HG02938 (cell line): Measurements from ENCODE around the gene CIAO1.
A peak's percentile ranks its signal among the peaks of the same experiment; 100 is the strongest.
"Not testable (repeated sequence)": the region's sequence is repeated elsewhere in the genome, so short reads cannot be mapped to it uniquely, and the experiment has no call there.

Source experiments
- ATAC-seq: cut with Tn5 transposase; IDR thresholded peaks from one replicate; pipeline ENCODE4 v1.9.1; 2021; ENCODE audit warnings: mild to moderate bottlenecking, moderate library complexity; ENCODE audit not compliant: unreplicated experiment

The CIAO1 gene

GRCh38 chr2:96274355-96275056 is 8.5 kb downstream of the CIAO1 start:
- no peak for ATAC-seq

DNA sequence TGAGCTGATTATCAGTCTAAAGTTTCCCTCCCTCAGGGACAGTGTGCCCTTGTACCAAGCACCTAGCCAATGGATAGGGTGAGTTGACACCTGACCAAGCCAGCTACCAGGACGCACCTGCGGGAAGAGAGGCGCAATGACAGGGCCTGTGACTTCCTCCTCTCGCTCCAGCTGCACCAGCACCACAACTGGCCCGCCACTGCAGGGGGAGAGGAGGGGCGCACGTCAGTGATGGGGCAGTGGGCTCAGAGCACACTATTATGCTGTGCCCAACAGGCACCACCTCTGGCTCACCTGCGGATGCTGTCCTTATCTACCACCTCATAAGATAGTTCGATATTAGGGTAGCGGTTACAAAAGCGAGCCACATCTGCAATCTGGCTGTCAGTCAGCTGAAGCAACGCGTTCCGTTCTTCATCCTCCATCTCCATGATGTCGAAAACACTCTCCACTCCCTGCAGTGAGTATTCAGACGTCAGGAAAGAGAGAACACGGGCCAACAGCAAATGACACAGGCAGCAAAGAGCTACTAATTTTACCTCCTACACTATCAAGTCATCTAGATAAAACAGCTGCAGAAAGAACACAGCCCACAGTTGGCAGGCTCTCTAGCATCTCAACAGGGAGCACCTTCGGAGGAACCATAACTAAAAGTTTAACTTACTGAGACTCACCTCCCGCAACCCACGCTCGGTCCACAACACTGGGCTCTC is 10.9 kb downstream of the CIAO1 start:
- no peak for ATAC-seq

DNA sequence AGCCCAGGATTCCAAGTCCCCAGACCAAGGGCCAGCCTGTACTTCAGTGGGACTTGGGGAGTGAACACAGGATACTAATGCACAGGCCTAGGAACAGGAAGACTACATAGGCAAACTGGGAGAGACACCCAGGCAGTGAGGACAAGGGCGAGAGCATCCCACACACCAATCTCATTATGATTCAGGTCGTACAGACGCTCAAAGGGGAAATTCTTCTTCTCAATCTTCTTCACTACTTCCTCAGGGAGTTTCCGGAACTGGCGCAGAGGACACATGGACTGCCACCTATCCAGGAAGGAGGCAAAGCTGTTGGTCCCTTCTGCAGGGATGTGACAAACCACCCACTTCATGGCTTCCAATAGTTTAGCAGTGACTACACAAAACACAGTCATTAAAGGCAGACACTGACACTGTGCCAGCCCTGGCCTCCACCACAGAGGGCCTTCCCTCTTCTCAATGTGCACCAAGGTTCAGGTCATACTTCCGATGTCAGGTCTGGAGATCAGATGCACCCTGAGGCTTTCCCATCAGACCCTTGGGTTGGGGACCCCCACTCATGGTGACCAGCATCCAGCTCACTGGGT is 21.3 kb downstream of the CIAO1 start:
- no peak for ATAC-seq

DNA sequence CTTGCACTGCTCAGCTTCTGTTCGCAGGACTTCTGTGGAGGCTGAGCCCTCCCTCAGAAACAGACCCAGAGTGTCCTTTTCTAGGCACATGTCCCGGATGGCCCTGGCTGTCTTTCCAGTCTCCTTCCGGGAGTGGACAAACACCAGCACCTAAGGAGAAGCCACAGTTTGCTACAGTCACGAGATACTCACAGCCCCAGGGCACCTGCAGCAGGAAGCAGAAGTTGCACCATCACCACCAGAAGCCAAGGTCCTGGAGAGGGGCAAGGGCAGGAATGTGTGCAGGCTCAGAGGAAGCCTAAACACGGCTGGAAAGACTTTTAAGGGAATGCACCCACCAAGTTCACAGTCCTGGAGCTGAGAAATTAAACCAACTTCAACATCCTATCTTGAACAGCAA is 25.7 kb downstream of the CIAO1 start:
- ATAC-seq: no peak

DNA sequence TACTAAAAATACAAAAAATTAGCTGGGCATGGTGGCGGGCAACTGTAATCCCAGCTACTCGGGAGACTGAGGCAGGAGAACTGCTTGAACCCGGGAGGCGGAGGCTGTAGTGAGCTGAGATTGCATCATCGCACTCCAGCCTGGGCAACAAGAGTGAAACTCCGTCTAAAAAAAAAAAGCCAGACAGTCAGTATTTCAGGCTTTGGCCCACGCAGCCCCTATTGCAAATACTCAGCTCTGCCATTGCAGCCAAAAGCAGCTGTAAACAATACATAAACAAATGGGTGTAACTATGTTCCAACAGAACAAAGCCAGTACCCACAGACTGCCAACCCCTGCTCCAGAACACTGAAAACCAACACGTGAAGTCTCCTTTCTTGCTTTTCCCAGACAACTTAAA is 28.2 kb downstream of the CIAO1 start:
- not testable (repeated sequence) for ATAC-seq

DNA sequence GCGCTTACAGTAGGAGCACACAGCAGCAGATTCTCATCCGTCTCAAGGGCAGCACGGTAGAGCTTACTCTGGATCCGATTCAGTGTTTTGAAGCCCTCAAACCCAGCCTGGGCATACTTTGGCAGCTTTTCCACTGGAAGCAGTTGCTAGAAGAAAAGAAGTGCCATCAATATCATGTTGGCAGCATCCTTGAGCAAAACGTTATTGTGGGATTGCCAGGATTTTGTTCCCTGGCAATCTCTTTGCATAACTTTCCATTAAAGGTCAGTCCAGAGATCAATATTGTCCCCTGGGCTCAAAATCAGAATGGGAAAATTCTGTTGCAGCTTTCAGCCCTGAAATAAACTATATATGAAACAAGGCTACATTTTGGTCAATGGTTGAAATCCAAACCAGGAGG is 30.9 kb downstream of the CIAO1 start:
- ATAC-seq: no peak

DNA sequence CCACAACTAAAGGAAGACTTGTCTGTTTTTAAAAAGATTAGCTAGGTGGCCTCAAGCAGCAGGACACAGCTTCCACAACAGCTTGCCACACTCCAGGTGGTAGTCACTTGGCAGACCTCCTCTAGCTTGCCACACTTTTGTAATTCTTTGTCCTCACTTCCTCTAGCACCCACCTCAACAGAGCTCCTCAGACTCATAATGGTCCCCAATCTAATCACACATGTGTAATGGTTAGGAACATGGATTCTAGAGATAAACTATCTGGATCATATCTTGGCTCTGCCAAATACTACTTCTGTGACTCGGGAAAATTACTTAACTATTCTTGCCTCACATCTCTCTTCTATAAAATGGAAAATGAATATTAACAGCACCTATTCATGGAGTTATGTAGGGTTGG is 35.8 kb downstream of the CIAO1 start:
- ATAC-seq: no peak

GRCh38 chr2:96304606-96305005 is 38.6 kb downstream of the CIAO1 start:
- no peak for ATAC-seq

GRCh38 chr2:96305091-96305978 is 39.3 kb downstream of the CIAO1 start, which contains the start of gene SNRNP200:
SNRNP200 (minus strand) TSS chr2:96305546; CDS start chr2:96305437, 109 bp downstream.
- peak; percentile 88 for ATAC-seq

DNA sequence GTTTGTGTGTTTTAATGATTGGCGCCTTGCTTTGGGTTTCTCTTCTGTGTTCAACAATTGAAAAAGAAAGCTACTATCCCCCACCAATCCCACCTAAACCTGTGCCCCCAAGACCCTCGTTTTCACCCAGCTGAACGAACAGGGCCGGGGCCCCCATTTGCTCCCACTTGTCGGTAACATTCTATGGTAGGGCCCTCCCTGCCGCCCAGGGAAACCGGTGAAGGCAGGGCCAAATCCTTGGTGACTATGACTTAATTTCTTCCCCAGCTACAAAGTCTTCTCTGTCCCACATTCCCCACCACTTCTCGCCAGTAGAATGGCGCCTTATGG is 39.9 kb downstream of the CIAO1 start:
- ATAC-seq: no peak

DNA sequence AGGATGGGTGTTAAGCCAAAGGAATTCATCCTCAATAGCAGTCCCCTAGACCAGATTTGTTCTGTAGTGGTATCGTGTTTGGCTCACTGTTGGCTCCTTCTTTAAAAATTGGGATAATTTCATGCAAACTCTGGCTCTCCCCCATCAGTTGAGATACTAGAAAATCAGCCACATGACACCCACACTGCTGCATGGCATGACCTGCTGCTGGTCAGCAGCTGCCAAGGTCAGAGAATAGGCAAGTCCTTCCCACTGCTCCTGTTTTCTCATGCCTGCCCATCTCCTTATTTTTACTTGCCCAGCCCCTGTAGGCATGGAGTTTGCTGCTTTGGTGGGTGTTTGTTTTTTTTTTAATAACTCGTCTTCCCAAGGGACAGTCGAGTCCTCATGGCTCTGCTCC is 40.3 kb downstream of the CIAO1 start:
- ATAC-seq: no peak

DNA sequence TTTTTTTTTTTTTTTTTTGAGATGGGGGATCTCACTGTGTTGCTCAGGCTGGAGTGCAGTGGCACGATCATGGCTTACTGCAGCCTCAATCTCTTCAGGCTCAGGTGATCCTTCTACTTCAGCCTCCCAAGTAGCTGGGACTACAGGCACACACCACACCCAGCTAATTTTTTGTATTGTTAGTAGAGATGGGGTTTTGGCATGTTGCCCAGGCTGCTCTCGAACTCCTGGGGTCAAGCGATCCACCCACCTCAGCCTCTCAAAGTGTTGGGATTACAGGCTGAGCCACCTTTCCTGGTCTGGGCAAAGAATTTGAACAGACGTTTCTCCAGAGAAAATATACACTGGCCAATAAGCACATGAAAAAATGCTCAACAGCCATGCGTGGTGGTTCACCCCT is 42.2 kb downstream of the CIAO1 start:
- ATAC-seq: no peak

DNA sequence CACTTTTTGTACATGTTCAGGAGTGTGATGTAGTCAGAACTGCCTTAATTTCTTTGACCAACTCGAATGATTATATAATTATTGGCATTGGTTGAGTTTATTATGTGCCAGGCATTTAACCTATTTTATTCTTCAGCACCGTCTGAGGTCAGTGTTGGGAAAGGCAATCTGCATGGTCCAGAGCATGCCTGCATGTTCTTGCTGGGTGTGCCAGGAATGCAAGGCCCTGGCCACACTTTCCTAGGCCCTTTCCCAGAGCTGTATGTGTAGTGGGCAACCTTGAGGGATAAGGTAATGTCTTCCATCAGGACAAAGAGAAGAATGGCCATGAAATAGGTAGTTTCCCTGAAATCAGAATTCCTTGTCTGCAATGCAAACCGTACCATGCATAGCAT is 49.0 kb downstream of the CIAO1 start:
- ATAC-seq: no peak

- ATAC-seq: no peak
These were observed 49.5 kb downstream of the CIAO1 start for GRCh38 chr2:96315400-96316071.

- ATAC-seq: no peak
These were observed 51.0 kb downstream of the CIAO1 start for GRCh38 chr2:96316999-96317398.

- ATAC-seq: no peak
These were observed 51.6 kb downstream of the CIAO1 start for GRCh38 chr2:96317584-96317997.

DNA sequence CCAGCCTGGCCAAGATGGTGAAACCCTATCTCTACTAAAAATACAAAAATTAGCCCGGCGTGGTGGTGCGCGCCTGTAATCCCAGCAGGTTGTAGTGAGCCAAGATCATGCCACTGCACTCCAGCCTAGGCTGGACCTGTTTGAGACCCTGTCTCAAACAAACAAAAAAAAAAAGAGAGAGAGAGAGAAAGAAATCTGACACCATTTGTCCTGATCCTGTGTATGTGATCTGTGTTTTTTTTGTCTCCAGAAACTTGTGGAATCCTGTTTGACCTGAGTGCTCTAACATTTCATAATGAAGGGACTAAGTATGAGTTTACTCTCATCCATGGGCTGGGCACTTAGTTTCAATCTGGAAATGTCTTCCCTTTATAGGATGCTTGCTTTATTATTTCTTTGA is 52.7 kb downstream of the CIAO1 start:
- no peak for ATAC-seq

GRCh38 chr2:96319396-96319795 is 53.4 kb downstream of the CIAO1 start:
- no peak for ATAC-seq

DNA sequence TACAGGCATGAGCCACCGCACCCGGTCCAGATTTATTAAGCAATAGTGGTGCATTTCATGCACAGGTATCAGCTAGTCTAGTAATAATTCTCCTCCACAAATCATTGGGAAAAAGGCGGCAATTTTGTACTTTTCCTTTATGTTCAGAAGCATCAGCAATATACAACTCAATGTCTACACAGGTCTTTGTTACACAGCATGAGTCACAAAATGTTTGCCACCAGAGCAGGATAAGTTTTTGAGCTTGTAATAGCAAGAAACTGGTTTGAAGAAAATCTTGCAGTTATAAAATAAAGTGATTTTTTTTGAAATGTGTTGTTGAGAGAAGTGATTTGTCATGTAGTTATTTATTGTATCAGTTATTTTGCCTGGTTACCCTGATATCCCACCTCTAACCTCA is 54.3 kb downstream of the CIAO1 start:
- ATAC-seq: no peak

DNA sequence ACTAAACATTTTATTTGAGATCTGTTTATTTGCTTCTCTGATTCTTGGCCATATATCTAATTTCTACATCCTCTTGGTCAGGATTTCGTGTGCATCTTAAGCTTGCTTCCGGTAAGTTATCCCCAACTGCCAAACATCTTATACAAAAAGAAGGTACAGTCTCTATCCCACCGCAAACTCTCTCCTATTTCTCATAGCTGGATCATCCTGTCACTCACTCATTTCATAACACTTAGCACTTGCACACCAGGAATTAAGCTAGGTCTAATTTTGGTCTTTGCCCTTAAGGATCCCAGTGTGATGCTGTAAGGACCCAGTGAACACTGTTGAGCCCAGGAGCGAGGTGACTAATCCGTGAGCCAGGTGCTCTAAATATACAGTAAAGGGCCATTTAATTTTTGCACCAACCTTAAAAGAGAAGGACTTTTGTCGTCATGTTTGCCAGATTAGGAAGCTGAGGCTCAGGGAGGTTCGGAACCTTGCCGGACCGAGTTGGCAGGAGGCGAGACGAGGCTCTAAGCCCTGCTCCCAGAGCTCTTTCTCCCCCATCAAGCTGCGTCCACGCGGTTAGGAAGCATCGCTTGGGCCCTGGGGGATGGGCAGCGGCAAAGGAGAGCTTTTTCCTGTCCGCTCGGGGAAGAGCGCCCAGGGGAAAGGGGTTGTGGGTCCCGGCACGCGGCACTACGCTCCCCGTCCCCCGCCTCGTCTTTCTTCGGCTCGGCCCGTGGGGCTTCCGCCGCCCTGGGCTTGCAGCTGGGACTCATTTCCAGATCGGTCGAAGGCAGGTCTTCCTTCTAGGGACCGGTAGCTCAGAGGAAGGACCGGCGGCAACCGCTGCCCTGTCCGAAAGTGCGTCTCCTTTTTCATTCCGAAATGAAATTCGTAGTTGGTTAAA is 55.0 kb downstream of the CIAO1 start:
- peak; percentile 25 for ATAC-seq
